GM12872 (cell line): ENCODE data around the gene GGA1.
A peak's percentile ranks its signal among the peaks of the same experiment; 100 is the strongest.

Experiments
- CTCF ChIP-seq: IDR thresholded peaks from 3 replicates; pipeline ENCODE4 v1.5.1; 2011; ENCODE audit warnings: low read depth, mild to moderate bottlenecking, low read length, moderate library complexity; ENCODE audit not compliant: insufficient read depth

GGA1 gene

GRCh38 chr22:37618072-37618656, 9.5 kb downstream of the GGA1 start:
- TF ChIP-seq CTCF, result no peak

- no peak for TF ChIP-seq CTCF
Measured at GRCh38 chr22:37618674-37619073, 10.0 kb downstream of the GGA1 start.

GRCh38 chr22:37619991-37620390, 11.4 kb downstream of the GGA1 start:
- no peak for TF ChIP-seq CTCF

GRCh38 chr22:37621352-37621860, 12.8 kb downstream of the GGA1 start:
- TF ChIP-seq CTCF, result no peak

- TF ChIP-seq CTCF, result peak; percentile 75
Measured at GRCh38 chr22:37623075-37624016, 14.7 kb downstream of the GGA1 start.

- no peak for TF ChIP-seq CTCF
Measured at GRCh38 chr22:37624017-37624365, 15.4 kb downstream of the GGA1 start.

- no peak for TF ChIP-seq CTCF
Measured at GRCh38 chr22:37624876-37625275, 16.2 kb downstream of the GGA1 start.
